Measurements from ENCODE around the gene ATXN7L2. TPM values are rescaled to one million over a fixed set of nuclear protein-coding genes. Genes with fewer than 3 reads are reported as not detected.

Gene ATXN7L2
- total RNA-seq, 2 experiments from 2014 or later: 11.8 to 13.1 TPM

DNA sequence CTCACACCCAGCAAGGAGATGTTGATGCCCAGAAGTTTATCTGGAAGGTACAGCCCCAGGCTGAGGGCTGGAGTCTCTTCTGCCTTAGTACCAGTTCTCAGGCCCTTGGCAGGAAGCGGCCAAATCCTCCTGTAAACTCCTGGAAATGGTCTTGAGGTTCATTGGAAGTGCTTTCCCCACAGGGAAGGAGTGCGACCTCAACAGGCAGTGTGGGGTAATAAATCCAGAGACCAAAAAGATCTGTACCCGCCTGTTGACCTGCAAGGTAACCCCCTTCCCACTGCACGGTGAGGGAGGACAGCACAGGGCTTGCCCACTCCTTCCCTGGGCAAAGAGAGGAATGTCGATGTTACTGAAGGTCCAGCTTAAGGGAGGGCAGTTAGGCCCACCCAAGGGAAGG is 4.5 kb downstream of the ATXN7L2 start:
- Histone ChIP-seq H3K27me3 (ENCODE audit: control insufficient read depth in 1 of 2, insufficient read depth in 2 of 2, low read length in 2 of 2) (no peaks in the 10 kb centered on the region), H3K36me3 (ENCODE audit: insufficient read depth, low read length) (peaks cover 22% of the 10 kb centered on the region), H3K27ac (ENCODE audit: low read depth in 1 of 2, low read length in 2 of 2) (no peak overlapping the region), H3K4me1 (ENCODE audit: insufficient read depth, low read length) (peaks cover 20% of the 10 kb centered on the region), H3K4me3 (ENCODE audit: low read length) (no peak overlapping the region), H3K9me3 (ENCODE audit: control insufficient read depth in 1 of 2, insufficient read depth in 1 of 2, low read length in 2 of 2) (no peaks in the 10 kb centered on the region)
- DNase-seq (no peak), ATAC-seq (ENCODE audit: poor library complexity) (no peak)
- POLR2A ChIA-PET: no interaction called here
- intact Hi-C loops (cut with DNase I, micrococcal nuclease): loop anchor here in 1 of 2 experiments (10.0 kb wide), 1 partner anchor 373 kb away; the partner anchor contains the start of gene ELAPOR1
- Mint-ChIP-seq H3K27me3 (no peaks in the 10 kb centered on the region), H3K4me1 (ENCODE audit: low read depth) (peaks cover 34% of the 10 kb centered on the region), H3K36me3 (ENCODE audit: low read depth) (peaks cover 29% of the 10 kb centered on the region), H3K4me3 (no peak overlapping the region), H3K9me3 (no peaks in the 10 kb centered on the region), H3K27ac (no peak overlapping the region)
- CTCF ChIA-PET: interaction anchor here (24.2 kb wide), 1 partner anchor 43 kb away, joined by 474 read pairs; no protein-coding TSS in a partner anchor
- TF ChIP-seq CTCF (IDR thresholded peaks at IDR 0.05): no peak

DNA sequence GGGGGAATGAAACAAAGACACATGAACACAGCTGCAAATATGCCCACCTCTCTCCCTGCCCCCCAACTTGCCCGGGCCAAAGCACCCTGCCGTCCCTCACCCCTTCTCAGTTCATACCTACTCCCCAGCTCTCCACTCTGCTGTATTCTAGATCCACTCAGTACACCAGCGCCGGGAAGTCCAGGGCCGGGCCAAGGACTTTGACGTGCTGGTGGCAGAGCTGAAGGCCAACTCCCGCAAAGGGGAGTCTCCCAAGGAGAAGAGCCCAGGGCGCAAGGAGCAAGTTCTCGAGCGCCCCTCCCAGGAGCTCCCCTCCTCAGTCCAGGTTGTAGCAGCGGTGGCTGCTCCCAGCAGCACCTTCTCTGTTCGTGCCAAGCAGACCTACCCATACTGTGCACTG is 5.0 kb downstream of the ATXN7L2 start:
- Histone ChIP-seq H3K4me1 (ENCODE audit: insufficient read depth, low read length) (peaks cover 22% of the 10 kb centered on the region), H3K9me3 (ENCODE audit: control insufficient read depth in 1 of 2, insufficient read depth in 1 of 2, low read length in 2 of 2) (no peaks in the 10 kb centered on the region), H3K36me3 (ENCODE audit: insufficient read depth, low read length) (peaks cover 22% of the 10 kb centered on the region), H3K27me3 (ENCODE audit: control insufficient read depth in 1 of 2, insufficient read depth in 2 of 2, low read length in 2 of 2) (no peaks in the 10 kb centered on the region), H3K27ac (ENCODE audit: low read depth in 1 of 2, low read length in 2 of 2) (no peak overlapping the region), H3K4me3 (ENCODE audit: low read length) (no peak overlapping the region)
- H3K36me3 Mint-ChIP-seq (ENCODE audit: low read depth): peaks cover 26% of the 10 kb centered on the region
- intact Hi-C loops (cut with DNase I, micrococcal nuclease): loop anchor here in 1 of 2 experiments (10.0 kb wide), 1 partner anchor 374 kb away; the partner anchor contains the start of gene ELAPOR1
- no peaks in the 10 kb centered on the region for H3K9me3 Mint-ChIP-seq
- peaks cover 29% of the 10 kb centered on the region for H3K4me1 Mint-ChIP-seq (ENCODE audit: low read depth)
- no peak overlapping the region for H3K4me3 Mint-ChIP-seq
- POLR2A ChIA-PET: no interaction called here
- no peaks in the 10 kb centered on the region for H3K27me3 Mint-ChIP-seq
- TF ChIP-seq CTCF (IDR thresholded peaks at IDR 0.05): no peak
- no peak overlapping the region for H3K27ac Mint-ChIP-seq
- CTCF ChIA-PET: interaction anchor here (24.2 kb wide), 1 partner anchor 42 kb away, joined by 474 read pairs; no protein-coding TSS in a partner anchor
- ATAC-seq (ENCODE audit: poor library complexity) (no peak), DNase-seq (no peak)

GRCh38 chr1:109490029-109490933 is 6.6 kb downstream of the ATXN7L2 start:
- H3K27me3 ChIP-seq (ENCODE audit: control insufficient read depth in 1 of 2, insufficient read depth in 2 of 2, low read length in 2 of 2): no peaks in the 10 kb centered on the region
- peaks cover 25% of the 10 kb centered on the region for H3K4me1 ChIP-seq (ENCODE audit: insufficient read depth, low read length)
- intact Hi-C loops (cut with DNase I, micrococcal nuclease): loop anchor here (1.0 to 5.0 kb wide), 4 partner anchors 42 to 228 kb away; no protein-coding TSS in a partner anchor
- Mint-ChIP-seq H3K36me3 (ENCODE audit: low read depth) (peaks cover 40% of the 10 kb centered on the region), H3K9me3 (no peaks in the 10 kb centered on the region), H3K27me3 (no peaks in the 10 kb centered on the region), H3K4me1 (ENCODE audit: low read depth) (peaks cover 29% of the 10 kb centered on the region), H3K27ac (peak overlapping the region; percentile 47), H3K4me3 (peak overlapping the region; percentile 82)
- ChIA-PET CTCF (interaction anchor here (0.6 to 24.2 kb wide), 19 partner anchors 9 to 76 kb away, joined by 3 to 474 read pairs (median 4); partner anchors contain the start of genes AMIGO1 and PSMA5), POLR2A (interaction anchor here (0.9 to 22.6 kb wide), 5 partner anchors 10 to 58 kb away, joined by 3 to 318 read pairs (median 6); partner anchors contain the start of genes AMIGO1 and GNAI3)
- H3K9me3 ChIP-seq (ENCODE audit: control insufficient read depth in 1 of 2, insufficient read depth in 1 of 2, low read length in 2 of 2): no peaks in the 10 kb centered on the region
- H3K36me3 ChIP-seq (ENCODE audit: insufficient read depth, low read length): peaks cover 22% of the 10 kb centered on the region
- H3K27ac ChIP-seq (ENCODE audit: low read depth in 1 of 2, low read length in 2 of 2): no peak overlapping the region
- TF ChIP-seq CTCF (IDR thresholded peaks at IDR 0.05): peak; percentile 74
- H3K4me3 ChIP-seq (ENCODE audit: low read length): no peak overlapping the region
- DNase-seq: peak; percentile 58 to 83 (median 72)
- ATAC-seq (ENCODE audit: poor library complexity): peak; percentile 35
